H1 (cell line): Measurements from ENCODE around the gene FAM236B.
"Not testable (repeated sequence)": the region's sequence is repeated elsewhere in the genome, so short reads cannot be mapped to it uniquely, and the experiment has no call there.

ENCODE experiments used
- BRCA1 ChIP-seq: IDR thresholded peaks from 2 replicates; pipeline ENCODE4 v1.6.1; 2012; ENCODE audit warnings: low read depth, low read length, improper control_type of control experiment
- EP300 ChIP-seq, 2 experiments: IDR thresholded peaks; 1 replicate in 1 of 2; 2 replicates in 1 of 2; pipeline ENCODE4 v1.6.1; 2011 to 2012; ENCODE audit warnings: low read depth in 2 of 2, low read length in 2 of 2, mild to moderate bottlenecking in 2 of 2, borderline replicate concordance in 1 of 2, inconsistent platforms in 1 of 2, moderate library complexity in 1 of 2
- POLR2A ChIP-seq, 2 experiments: IDR thresholded peaks; 1 replicate in 1 of 2; 2 replicates in 1 of 2; pipeline ENCODE4 v1.6.1; 2011; ENCODE audit warnings: low read depth in 2 of 2, low read length in 2 of 2, mild to moderate bottlenecking in 2 of 2; ENCODE audit errors: control extremely low read depth in 1 of 2
- TAF1 ChIP-seq: IDR thresholded peaks from 2 replicates; pipeline ENCODE4 v1.6.1; 2011; ENCODE audit warnings: mild to moderate bottlenecking, low read depth, low read length
- TF ChIP-seq, protein P1 (sequence below), 3 experiments: IDR thresholded peaks; 1 replicate in 2 of 3; 2 replicates in 1 of 3; pipeline versions ENCODE4 v1.5.1 to v1.6.1; 2011; ENCODE audit warnings: low read length in 3 of 3, mild to moderate bottlenecking in 3 of 3, inconsistent platforms in 2 of 3, low read depth in 1 of 3, moderate library complexity in 1 of 3; ENCODE audit not compliant: insufficient read depth in 1 of 3; ENCODE audit errors: control extremely low read depth in 1 of 3

DNA sequence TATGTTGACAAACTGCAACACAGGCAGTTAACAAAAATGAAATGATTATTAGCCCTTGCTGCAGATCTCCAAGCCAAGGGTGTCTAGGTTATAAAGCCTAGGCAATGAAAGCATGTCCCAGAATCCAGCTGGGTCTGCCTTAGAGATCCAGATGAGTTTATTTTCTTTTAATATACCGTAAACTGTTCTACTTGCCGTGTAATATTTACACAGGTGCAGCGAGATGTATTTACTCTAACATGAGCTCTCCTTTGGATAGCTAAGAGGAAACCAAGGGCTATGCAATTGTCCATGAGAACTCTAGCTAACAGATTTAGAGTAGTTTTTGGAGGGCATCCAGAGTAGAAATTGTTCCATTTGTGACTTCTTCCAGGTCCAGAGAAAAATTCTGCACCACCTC lies 33.9 kb downstream of the FAM236B start:
- TF ChIP-seq POLR2A (IDR thresholded peaks at IDR 0.05; ENCODE audit: control extremely low read depth in 1 of 2, low read depth in 2 of 2, low read length in 2 of 2); EP300 (IDR thresholded peaks at IDR 0.05; ENCODE audit: borderline replicate concordance in 1 of 2, low read depth in 2 of 2, low read length in 2 of 2); TAF1; BRCA1: not testable (repeated sequence)
- TF ChIP-seq, protein P1, sequence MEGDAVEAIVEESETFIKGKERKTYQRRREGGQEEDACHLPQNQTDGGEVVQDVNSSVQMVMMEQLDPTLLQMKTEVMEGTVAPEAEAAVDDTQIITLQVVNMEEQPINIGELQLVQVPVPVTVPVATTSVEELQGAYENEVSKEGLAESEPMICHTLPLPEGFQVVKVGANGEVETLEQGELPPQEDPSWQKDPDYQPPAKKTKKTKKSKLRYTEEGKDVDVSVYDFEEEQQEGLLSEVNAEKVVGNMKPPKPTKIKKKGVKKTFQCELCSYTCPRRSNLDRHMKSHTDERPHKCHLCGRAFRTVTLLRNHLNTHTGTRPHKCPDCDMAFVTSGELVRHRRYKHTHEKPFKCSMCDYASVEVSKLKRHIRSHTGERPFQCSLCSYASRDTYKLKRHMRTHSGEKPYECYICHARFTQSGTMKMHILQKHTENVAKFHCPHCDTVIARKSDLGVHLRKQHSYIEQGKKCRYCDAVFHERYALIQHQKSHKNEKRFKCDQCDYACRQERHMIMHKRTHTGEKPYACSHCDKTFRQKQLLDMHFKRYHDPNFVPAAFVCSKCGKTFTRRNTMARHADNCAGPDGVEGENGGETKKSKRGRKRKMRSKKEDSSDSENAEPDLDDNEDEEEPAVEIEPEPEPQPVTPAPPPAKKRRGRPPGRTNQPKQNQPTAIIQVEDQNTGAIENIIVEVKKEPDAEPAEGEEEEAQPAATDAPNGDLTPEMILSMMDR (IDR thresholded peaks at IDR 0.05; ENCODE audit: control extremely low read depth in 1 of 3, insufficient read depth in 1 of 3, low read depth in 1 of 3, low read length in 3 of 3) = not testable (repeated sequence)
